HepG2 (cell line): ENCODE data around the gene MAP2K7. TPM values are rescaled to one million over a fixed set of nuclear protein-coding genes. Genes with fewer than 3 reads are reported as not detected.

Source experiments
- ATAC-seq: fragments of 200-7000 bp; cut with Tn5 transposase; 3 replicates; pipeline ENCODE4 v1.9.1; 2020; ENCODE audit warnings: mild to moderate bottlenecking, moderate library complexity
- BruUV-seq: library from RNA; stranded (reverse); fragments of 400-500 nt; replicated peaks from 2 replicates; lab custom pipeline; 2021; lab: Mats Ljungman, UMichigan
- CTCF ChIA-PET: fragments of 300-600 bp; formaldehyde crosslinking; extraction: SDS; loops from one replicate; lab custom pipeline; 2021; ENCODE audit warnings: low total read pairs, inconsistent platforms, low intra/inter-chr PET ratio; lab: Yijun Ruan, JAX
- POLR2A ChIA-PET: fragments of 350-600 bp; sonication (Branson Sonifier 250); formaldehyde crosslinking; loops from one replicate; lab custom pipeline; 2020; ENCODE audit warnings: antibody characterized with exemption, inconsistent platforms; lab: Yijun Ruan, JAX
- DNase-seq: peaks from one replicate; pipeline ENCODE4 v3.0.0-alpha.2; 2015; ENCODE audit warnings: low spot score
- FAIRE-seq: peaks from 3 replicates; lab custom pipeline; 2011; peaks lifted over from hg19 to GRCh38; lab: Jason Lieb, UNC
- H2AFZ ChIP-seq: one replicate; pipeline ENCODE4 v1.6.1; 2011; ENCODE audit warnings: low read length, inconsistent platforms
- H3K27ac ChIP-seq: fragments of 300-600 bp; 3 replicates; pipeline ENCODE4 v1.8.0; 2011; ENCODE audit warnings: mixed run types, mild to moderate bottlenecking, mixed read lengths, low read length, inconsistent platforms; ENCODE audit not compliant: insufficient read depth; ENCODE audit errors: extremely low read length
- H3K27me3 ChIP-seq, 2 experiments: fragments of 200-600 bp in 1 of 2; 2 replicates in 1 of 2; 3 replicates in 1 of 2; pipeline versions ENCODE4 v1.6.0 to v1.8.0; 2011; ENCODE audit warnings: low read length in 2 of 2, mild to moderate bottlenecking in 2 of 2, moderate library complexity in 2 of 2, inconsistent platforms in 1 of 2; ENCODE audit not compliant: insufficient read depth in 2 of 2, control insufficient read depth in 1 of 2
- H3K36me3 ChIP-seq, 2 experiments: fragments of 200-600 bp in 1 of 2; replicated peaks in 1 of 2; 2 replicates in 1 of 2; 3 replicates in 1 of 2; pipeline versions ENCODE4 v1.5.1 to v1.8.0; 2011; ENCODE audit warnings: low read length in 2 of 2, inconsistent platforms in 1 of 2; ENCODE audit not compliant: insufficient read depth in 2 of 2, control insufficient read depth in 1 of 2
- H3K4me1 ChIP-seq: 2 replicates; pipeline ENCODE4 v1.5.1; 2012; ENCODE audit warnings: low read length, inconsistent platforms; ENCODE audit not compliant: insufficient read depth
- H3K4me2 ChIP-seq: 2 replicates; pipeline ENCODE4 v1.6.0; 2011; ENCODE audit warnings: low read depth, low read length, inconsistent platforms
- H3K4me3 ChIP-seq, 3 experiments: fragments of 200-600 bp in 1 of 3; sonication (generic), shearing (Covaris generic) in 1 of 3; replicated peaks in 1 of 3; 2 replicates each; pipeline ENCODE4 v1.5.1; 2011 to 2016; ENCODE audit warnings: low read length in 3 of 3, inconsistent platforms in 2 of 3, low read depth in 2 of 3, mild to moderate bottlenecking in 2 of 3, control low read depth in 1 of 3, mixed read lengths in 1 of 3; ENCODE audit not compliant: insufficient read depth in 1 of 3
- H3K79me2 ChIP-seq: one replicate; pipeline ENCODE4 v1.6.1; 2011; ENCODE audit warnings: low read length, inconsistent platforms; ENCODE audit not compliant: insufficient read depth
- H3K9ac ChIP-seq: 2 replicates; pipeline ENCODE4 v1.6.0; 2011; ENCODE audit warnings: mild to moderate bottlenecking, low read depth, low read length, inconsistent platforms; ENCODE audit not compliant: insufficient read depth
- H3K9me3 ChIP-seq: 2 replicates; pipeline ENCODE4 v1.5.1; 2012; ENCODE audit warnings: mild to moderate bottlenecking, low read length
- H4K20me1 ChIP-seq: 2 replicates; pipeline ENCODE4 v1.6.0; 2011; ENCODE audit warnings: inconsistent platforms, mild to moderate bottlenecking, low read length, moderate library complexity; ENCODE audit not compliant: insufficient read depth
- AGO2 ChIP-seq: fragments of 200-400 bp; formaldehyde crosslinking; optimal IDR thresholded peaks from 2 replicates; pipeline ENCODE3; 2017; ENCODE audit warnings: mild to moderate bottlenecking, low read depth, low read length, moderate library complexity
- ELF4 ChIP-seq: sonication (generic); formaldehyde crosslinking; IDR thresholded peaks from 2 replicates; pipeline ENCODE4 v1.5.0; 2020; ENCODE audit warnings: missing genetic modification reagents, mild to moderate bottlenecking, moderate library complexity, borderline replicate concordance
- HHEX ChIP-seq: IDR thresholded peaks from 2 replicates; pipeline ENCODE4 v1.6.1; 2016; ENCODE audit warnings: control low read depth
- HNRNPLL ChIP-seq: fragments of 200-400 bp; formaldehyde crosslinking; IDR thresholded peaks from 2 replicates; pipeline ENCODE4 v1.6.1; 2017; ENCODE audit warnings: mild to moderate bottlenecking, low read depth, low read length; ENCODE audit not compliant: poor library complexity, severe bottlenecking
- MAFK ChIP-seq, 2 experiments: IDR thresholded peaks in 1 of 2; conservative IDR thresholded peaks in 1 of 2; 2 replicates each; pipeline ENCODE4 v1.6.1; 2011; ENCODE audit warnings: improper control_type of control experiment in 2 of 2, low read length in 2 of 2
- RBFOX2 ChIP-seq: fragments of 200-400 bp; formaldehyde crosslinking; IDR thresholded peaks from 2 replicates; pipeline ENCODE4 v1.6.1; 2017; ENCODE audit warnings: low read depth, mild to moderate bottlenecking, low read length
- SIX4 ChIP-seq: sonication (generic); formaldehyde crosslinking; IDR thresholded peaks from 2 replicates; pipeline ENCODE4 v1.4.0; 2020; ENCODE audit warnings: missing genetic modification reagents
- SRSF1 ChIP-seq: fragments of 200-400 bp; formaldehyde crosslinking; optimal IDR thresholded peaks from 2 replicates; pipeline ENCODE3; 2017; ENCODE audit warnings: mild to moderate bottlenecking, low read depth, low read length, moderate library complexity
- ZNF451 ChIP-seq: sonication (generic); formaldehyde crosslinking; IDR thresholded peaks from 2 replicates; pipeline ENCODE4 v1.5.0; 2020; ENCODE audit warnings: mild to moderate bottlenecking, missing genetic modification reagents
- WGBS: methylation state at CpG from one replicate; pipeline ENCODE4 v1.1.6; 2017; ENCODE audit warnings: low lambda C conversion rate; 5-methylcytosine and 5-hydroxymethylcytosine counted together
- in situ Hi-C: cut with HindIII; loops from 2 replicates; pipeline ENCODE4 v1.10.0; 2017; ENCODE audit warnings: low pct_unique_long_range_greater_than_20kb; ENCODE audit not compliant: extremely low pct_ligation_motif_present
- intact Hi-C: fragments of 100-400 bp; cut with micrococcal nuclease; formaldehyde crosslinking; loops from one replicate; pipeline ENCODE4 v1.10.0; 2022; ENCODE audit not compliant: unreplicated experiment
- polyA plus RNA-seq, 8 experiments: library from polyadenylated mRNA; depleted of rRNA in 3 of 8; stranded (reverse) in 7 of 8; unstranded in 1 of 8; fragments of >200 nt; fragmentation: Illumina TruSeq in 4 of 8; extraction: Trizol in 4 of 8; gene quantifications; 2 replicates each; pipeline versions ENCODE4 v1.2.1 to v1.2.3, GENCODE V29; 2011 to 2016; ENCODE audit warnings: low read depth in 4 of 8, missing spikeins in 1 of 8, mixed read lengths in 1 of 8; ENCODE audit not compliant: insufficient read depth in 1 of 8
- total RNA-seq, 5 experiments: library from RNA; depleted of rRNA; stranded (reverse); fragments of >200 nt; fragmentation: Illumina TruSeq; extraction: Trizol; gene quantifications; 2 replicates each; pipeline ENCODE4 v1.2.3, GENCODE V29; 2016; ENCODE audit warnings: low read depth in 1 of 5
- TF ChIP-seq, protein P1 (sequence below): sonication (generic); formaldehyde crosslinking; IDR thresholded peaks from 2 replicates; pipeline ENCODE4 v1.4.0; 2020; ENCODE audit warnings: missing genetic modification reagents, mild to moderate bottlenecking, borderline replicate concordance
- TF ChIP-seq, protein P2 (sequence below): sonication (generic); formaldehyde crosslinking; IDR thresholded peaks from 2 replicates; pipeline ENCODE4 v1.4.0; 2020; ENCODE audit warnings: mild to moderate bottlenecking, low read depth, missing genetic modification reagents

The MAP2K7 gene
- total and polyA plus RNA-seq, 2 of the 13 experiments (the other 11 are each of a cell fraction or from before 2014, with no cell fraction given), result 9.0 to 10.8 TPM

DNA sequence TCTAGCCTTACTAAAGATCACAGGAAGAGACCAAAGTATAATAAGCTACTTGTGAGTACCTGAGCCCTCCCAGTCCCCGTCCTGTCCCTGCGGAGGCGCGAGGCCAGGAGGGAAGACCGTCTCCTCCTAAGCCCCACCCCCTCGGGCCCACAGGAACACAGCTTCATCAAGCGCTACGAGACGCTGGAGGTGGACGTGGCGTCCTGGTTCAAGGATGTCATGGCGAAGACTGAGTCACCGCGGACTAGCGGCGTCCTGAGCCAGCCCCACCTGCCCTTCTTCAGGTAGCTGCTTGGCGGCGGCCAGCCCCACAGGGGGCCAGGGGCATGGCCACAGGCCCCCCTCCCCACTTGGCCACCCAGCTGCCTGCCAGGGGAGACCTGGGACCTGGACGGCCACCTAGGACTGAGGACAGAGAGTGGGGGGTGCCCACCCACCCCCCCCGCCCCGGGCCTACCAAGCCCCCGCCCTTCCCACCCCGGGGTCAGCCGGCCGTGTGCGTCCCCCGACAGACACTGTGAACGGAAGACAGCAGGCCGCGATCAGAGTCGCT is 8.5 kb downstream of the MAP2K7 start (continued):
- TF ChIP-seq, protein P1, sequence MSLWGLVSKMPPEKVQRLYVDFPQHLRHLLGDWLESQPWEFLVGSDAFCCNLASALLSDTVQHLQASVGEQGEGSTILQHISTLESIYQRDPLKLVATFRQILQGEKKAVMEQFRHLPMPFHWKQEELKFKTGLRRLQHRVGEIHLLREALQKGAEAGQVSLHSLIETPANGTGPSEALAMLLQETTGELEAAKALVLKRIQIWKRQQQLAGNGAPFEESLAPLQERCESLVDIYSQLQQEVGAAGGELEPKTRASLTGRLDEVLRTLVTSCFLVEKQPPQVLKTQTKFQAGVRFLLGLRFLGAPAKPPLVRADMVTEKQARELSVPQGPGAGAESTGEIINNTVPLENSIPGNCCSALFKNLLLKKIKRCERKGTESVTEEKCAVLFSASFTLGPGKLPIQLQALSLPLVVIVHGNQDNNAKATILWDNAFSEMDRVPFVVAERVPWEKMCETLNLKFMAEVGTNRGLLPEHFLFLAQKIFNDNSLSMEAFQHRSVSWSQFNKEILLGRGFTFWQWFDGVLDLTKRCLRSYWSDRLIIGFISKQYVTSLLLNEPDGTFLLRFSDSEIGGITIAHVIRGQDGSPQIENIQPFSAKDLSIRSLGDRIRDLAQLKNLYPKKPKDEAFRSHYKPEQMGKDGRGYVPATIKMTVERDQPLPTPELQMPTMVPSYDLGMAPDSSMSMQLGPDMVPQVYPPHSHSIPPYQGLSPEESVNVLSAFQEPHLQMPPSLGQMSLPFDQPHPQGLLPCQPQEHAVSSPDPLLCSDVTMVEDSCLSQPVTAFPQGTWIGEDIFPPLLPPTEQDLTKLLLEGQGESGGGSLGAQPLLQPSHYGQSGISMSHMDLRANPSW (CRISPR knock-in tag), result no peak
- no peak for TF ChIP-seq MAFK (conservative IDR thresholded peaks at IDR 0.05 in 1 of 2, IDR thresholded peaks at IDR 0.05 in 1 of 2; ENCODE audit: low read length in 2 of 2)
- TF ChIP-seq SIX4 (CRISPR knock-in tag), result no peak
- TF ChIP-seq, protein P2, sequence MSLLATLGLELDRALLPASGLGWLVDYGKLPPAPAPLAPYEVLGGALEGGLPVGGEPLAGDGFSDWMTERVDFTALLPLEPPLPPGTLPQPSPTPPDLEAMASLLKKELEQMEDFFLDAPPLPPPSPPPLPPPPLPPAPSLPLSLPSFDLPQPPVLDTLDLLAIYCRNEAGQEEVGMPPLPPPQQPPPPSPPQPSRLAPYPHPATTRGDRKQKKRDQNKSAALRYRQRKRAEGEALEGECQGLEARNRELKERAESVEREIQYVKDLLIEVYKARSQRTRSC, result no peak
- no peak for TF ChIP-seq ELF4
- TF ChIP-seq ZNF451 (CRISPR knock-in tag), result no peak

DNA sequence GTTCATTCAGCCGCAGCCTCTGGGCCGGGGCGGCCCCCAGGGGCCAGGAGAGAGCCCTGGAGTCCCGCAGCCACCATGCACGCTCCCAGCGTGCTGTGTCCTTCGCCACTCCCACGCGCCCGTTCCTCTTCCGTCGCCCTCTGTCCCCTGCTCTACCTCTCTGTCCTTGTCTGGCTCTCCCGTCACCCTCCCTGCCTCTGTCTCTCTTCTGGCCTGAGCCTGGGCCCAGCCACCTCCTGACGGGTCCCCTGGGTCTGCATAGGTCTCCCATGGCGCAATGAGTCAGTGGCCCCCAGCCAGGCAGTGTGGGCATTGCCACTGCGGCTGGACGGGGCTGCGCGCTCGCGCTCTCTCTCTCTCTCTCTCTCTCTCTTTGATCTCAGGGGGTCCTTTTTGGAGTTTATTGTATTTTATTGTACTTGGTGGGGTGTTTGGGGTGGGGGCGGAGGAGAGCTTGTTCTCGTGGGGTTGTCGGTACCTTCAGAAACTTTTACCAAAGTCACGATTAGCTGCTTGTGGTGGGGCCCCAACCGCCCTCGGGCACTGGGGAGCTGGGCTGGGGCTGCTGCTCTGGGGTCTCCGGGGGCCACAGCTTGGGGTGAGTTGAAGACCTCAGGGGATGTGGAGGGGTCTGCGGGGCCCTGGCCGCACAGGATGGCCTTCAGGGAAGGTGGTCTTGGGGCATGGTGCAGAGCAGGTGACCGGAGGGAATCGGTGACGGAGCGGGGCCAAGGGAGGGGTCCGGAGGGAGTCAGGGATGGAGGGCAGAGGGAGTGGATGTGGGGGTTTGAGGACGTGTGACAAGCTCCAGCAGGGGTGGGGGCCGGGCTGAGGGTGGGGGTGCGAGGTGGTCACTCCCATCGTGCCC is 9.3 kb downstream of the MAP2K7 start:
- no peak for FAIRE-seq
- no TSS peak for BruUV-seq
- peaks cover 3% of the 10 kb centered on the region; the same call in 1 of the 2 replicates for H4K20me1 ChIP-seq
- in situ Hi-C loops, result no loop called here
- ATAC-seq, result no peak
- intact Hi-C loops, result no loop called here
- no peaks in the 10 kb centered on the region for H3K9me3 ChIP-seq
- no peak overlapping the region for H3K9ac ChIP-seq
- H3K27ac ChIP-seq, result no peak overlapping the region
- H3K4me2 ChIP-seq, result no peak overlapping the region
- H3K79me2 ChIP-seq, result no peaks in the 10 kb centered on the region
- H3K4me3 ChIP-seq, result no peak overlapping the region
- ChIA-PET POLR2A (interaction anchor here (1.9 to 2.6 kb wide), 2 partner anchors 8 to 9 kb away, joined by 6 to 8 read pairs; partner anchors contain the start of genes MAP2K7 and SNAPC2), CTCF (no interaction called here)
- 97% methylated on average over 37 of the region's 39 CpGs for WGBS
- TF ChIP-seq HHEX, result no peak
- peak; percentile 19 for TF ChIP-seq SRSF1
- TF ChIP-seq AGO2, result peak; percentile 80
- 0 out of 2 replicates have a peak, but pooled peaks have one; percentile 28 for TF ChIP-seq RBFOX2
- TF ChIP-seq HNRNPLL, result peak; percentile 16
- no peaks in the 10 kb centered on the region for H3K27me3 ChIP-seq
- peaks cover 4 to 20% of the 10 kb centered on the region in 2 experiments; a peak in 3 of 5 replicates for H3K36me3 ChIP-seq
- peaks cover 19% of the 10 kb centered on the region for H3K4me1 ChIP-seq
- no peak for DNase-seq
- no peak overlapping the region for H2AFZ ChIP-seq
